ENCODE results near the gene RBMX.
"Not testable (repeated sequence)": the region's sequence is repeated elsewhere in the genome, so short reads cannot be mapped to it uniquely, and the experiment has no call there.

DNA sequence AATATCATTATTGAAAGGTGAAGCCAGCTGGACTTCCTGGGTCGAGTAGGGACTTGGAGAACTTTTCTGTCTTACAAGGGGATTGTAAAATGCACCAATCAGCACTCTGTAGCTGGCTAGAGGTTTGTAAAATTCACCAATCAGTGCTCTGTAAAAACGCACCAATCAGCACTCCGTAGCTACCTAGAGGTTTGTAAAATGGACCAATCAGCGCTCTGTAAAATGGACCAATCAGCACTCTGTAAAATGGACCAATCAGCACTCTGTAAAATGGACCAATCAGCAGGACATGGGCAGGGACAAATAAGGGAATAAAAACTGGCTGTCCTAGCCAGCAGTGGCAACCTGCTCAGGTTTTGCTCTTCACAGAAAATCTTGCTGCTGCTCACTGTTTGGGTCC lies 23.5 kb upstream of the RBMX start:
- TF ChIP-seq, protein P1, sequence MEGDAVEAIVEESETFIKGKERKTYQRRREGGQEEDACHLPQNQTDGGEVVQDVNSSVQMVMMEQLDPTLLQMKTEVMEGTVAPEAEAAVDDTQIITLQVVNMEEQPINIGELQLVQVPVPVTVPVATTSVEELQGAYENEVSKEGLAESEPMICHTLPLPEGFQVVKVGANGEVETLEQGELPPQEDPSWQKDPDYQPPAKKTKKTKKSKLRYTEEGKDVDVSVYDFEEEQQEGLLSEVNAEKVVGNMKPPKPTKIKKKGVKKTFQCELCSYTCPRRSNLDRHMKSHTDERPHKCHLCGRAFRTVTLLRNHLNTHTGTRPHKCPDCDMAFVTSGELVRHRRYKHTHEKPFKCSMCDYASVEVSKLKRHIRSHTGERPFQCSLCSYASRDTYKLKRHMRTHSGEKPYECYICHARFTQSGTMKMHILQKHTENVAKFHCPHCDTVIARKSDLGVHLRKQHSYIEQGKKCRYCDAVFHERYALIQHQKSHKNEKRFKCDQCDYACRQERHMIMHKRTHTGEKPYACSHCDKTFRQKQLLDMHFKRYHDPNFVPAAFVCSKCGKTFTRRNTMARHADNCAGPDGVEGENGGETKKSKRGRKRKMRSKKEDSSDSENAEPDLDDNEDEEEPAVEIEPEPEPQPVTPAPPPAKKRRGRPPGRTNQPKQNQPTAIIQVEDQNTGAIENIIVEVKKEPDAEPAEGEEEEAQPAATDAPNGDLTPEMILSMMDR (conservative IDR thresholded peaks at IDR 0.05; ENCODE audit: low read length): not testable (repeated sequence)
- not testable (repeated sequence) for TF ChIP-seq EZH2phosphoT487 (IDR thresholded peaks at IDR 0.05; ENCODE audit: borderline replicate concordance)

Measured in Loucy (cell line).